Caco-2 (cell line): Measurements from ENCODE around the gene WDR36. TPM values are rescaled to one million over a fixed set of nuclear protein-coding genes. Genes with fewer than 3 reads are reported as not detected.

Source experiments
- BruUV-seq: library from RNA; stranded (reverse); fragments of 400-500 nt; replicated peaks from 2 replicates; lab custom pipeline; 2021; lab: Mats Ljungman, UMichigan
- CTCF ChIA-PET: fragments of 300-600 bp; sonication (Branson Sonifier 250); formaldehyde crosslinking; loops from one replicate; lab custom pipeline; 2022; ENCODE audit warnings: antibody characterized with exemption; lab: Charles Lee
- POLR2A ChIA-PET: fragments of 300-600 bp; sonication (Branson Sonifier 250); formaldehyde crosslinking; loops from one replicate; lab custom pipeline; 2022; ENCODE audit warnings: antibody characterized with exemption; lab: Charles Lee
- DNase-seq, 2 experiments: peaks; one replicate each; pipeline versions ENCODE4 v3.0.0 to v3.0.0-alpha.2; 2020 to 2022
- H3K27me3 ChIP-seq: replicated peaks from 2 replicates; pipeline ENCODE4 v1.6.0; 2011; ENCODE audit warnings: low read length; ENCODE audit not compliant: control insufficient read depth, insufficient read depth
- H3K36me3 ChIP-seq: 2 replicates; pipeline ENCODE4 v1.5.1; 2011; ENCODE audit warnings: low read length; ENCODE audit not compliant: control insufficient read depth, insufficient read depth
- H3K4me1 ChIP-seq: fragments of 250-450 bp; sonication (Bioruptor Pico); 2 replicates; pipeline ENCODE4 v1.5.1; 2020; ENCODE audit warnings: mild to moderate bottlenecking
- H3K4me3 ChIP-seq: 2 replicates; pipeline ENCODE4 v1.5.1; 2011; ENCODE audit warnings: low read depth, mild to moderate bottlenecking, control low read depth, low read length
- H3K9me3 ChIP-seq: fragments of 250-450 bp; sonication (Bioruptor Pico); 2 replicates; pipeline ENCODE4 v1.5.1; 2020; ENCODE audit warnings: mild to moderate bottlenecking, moderate library complexity
- H3K27ac Mint-ChIP-seq: one replicate; pipeline ENCODE4 v1.8.0; 2022; ENCODE audit warnings: mixed read lengths; ENCODE audit not compliant: unreplicated experiment
- H3K27me3 Mint-ChIP-seq: one replicate; pipeline ENCODE4 v1.8.0; 2022; ENCODE audit warnings: mixed read lengths; ENCODE audit not compliant: insufficient read depth, unreplicated experiment
- H3K36me3 Mint-ChIP-seq: one replicate; pipeline ENCODE4 v1.8.0; 2022; ENCODE audit warnings: mild to moderate bottlenecking, mixed read lengths; ENCODE audit not compliant: insufficient read depth, unreplicated experiment
- H3K4me1 Mint-ChIP-seq: one replicate; pipeline ENCODE4 v1.8.0; 2022; ENCODE audit warnings: low read depth, mixed read lengths; ENCODE audit not compliant: unreplicated experiment
- H3K4me3 Mint-ChIP-seq: one replicate; pipeline ENCODE4 v1.8.0; 2022; ENCODE audit warnings: mild to moderate bottlenecking, moderate library complexity, mixed read lengths; ENCODE audit not compliant: unreplicated experiment
- H3K9me3 Mint-ChIP-seq: one replicate; pipeline ENCODE4 v1.8.0; 2022; ENCODE audit warnings: mixed read lengths; ENCODE audit not compliant: unreplicated experiment
- intact Hi-C: fragments of 100-400 bp; cut with micrococcal nuclease; formaldehyde crosslinking; loops from one replicate; pipeline ENCODE4 v1.10.0; 2022; ENCODE audit not compliant: unreplicated experiment
- total RNA-seq: library from RNA; stranded (reverse); gene quantifications from 2 replicates; pipeline ENCODE4 v1.2.3, GENCODE V29; 2022
- TF ChIP-seq, protein P1 (sequence below), 2 experiments: fragments of 200-600 bp in 1 of 2; IDR thresholded peaks; 1 replicate in 1 of 2; 2 replicates in 1 of 2; pipeline versions ENCODE4 v1.5.1 to v1.8.0; 2011 to 2022; ENCODE audit warnings: antibody characterized with exemption in 1 of 2, control low read depth in 1 of 2, inconsistent platforms in 1 of 2, low read depth in 1 of 2, low read length in 1 of 2, mild to moderate bottlenecking in 1 of 2, moderate library complexity in 1 of 2; ENCODE audit not compliant: insufficient read depth in 1 of 2, severe bottlenecking in 1 of 2, unreplicated experiment in 1 of 2

Gene WDR36
- total RNA-seq, 1 experiment from 2014 or later = 33.5 TPM

DNA sequence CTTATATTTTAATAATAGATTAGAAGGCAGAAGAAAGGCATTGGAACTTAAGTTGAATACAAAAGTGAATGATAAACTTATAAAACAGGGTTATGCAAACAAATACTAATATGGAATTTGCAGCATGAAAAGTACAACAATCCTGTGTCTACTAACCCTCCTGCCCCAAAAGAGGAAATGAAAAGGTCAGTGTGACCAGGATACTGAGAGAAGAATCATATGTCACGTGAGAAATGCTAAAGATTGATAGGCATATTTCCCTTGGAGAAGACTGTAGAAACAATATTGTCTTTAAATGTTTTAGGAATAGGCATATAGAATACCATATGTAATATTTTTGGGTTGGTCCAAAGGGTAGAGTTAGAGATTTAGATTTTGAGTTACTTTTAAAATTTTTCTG is 3.8 kb downstream of the WDR36 start:
- CTCF ChIA-PET = no interaction called here

DNA sequence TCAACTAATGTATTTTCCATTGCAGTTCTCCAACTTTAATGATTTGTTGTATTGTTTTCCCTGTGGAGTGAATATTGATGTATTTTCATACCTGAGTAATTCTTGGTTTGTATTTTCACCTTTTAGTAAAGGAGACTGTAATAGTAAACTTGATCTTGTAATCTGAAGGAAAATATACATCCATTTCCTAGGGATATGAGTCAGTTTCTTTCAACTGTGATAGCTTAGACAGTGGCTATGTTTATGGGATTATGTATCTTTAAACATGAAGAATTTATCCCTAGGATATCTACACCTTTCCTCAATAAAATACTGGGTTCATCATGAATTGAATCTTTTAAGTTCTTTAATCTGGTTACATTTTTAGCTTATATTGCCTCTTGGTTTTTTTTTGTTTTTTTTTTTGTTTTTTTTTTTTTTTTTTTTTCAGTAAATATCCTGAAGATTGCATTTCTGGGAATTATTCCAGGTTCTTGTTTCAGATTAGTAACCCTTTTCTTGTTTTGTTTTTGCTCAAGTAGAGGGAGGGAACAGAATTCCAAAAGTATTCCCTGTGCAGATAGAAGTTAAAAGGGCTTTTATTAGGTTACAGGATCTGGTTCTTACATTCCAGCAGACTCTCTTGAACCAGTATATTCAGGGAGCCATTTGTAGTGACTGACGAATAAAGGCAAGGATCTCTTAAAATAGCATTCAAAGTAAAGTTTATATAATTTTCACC is 7.1 kb downstream of the WDR36 start:
- no TSS peak for BruUV-seq
- H3K27ac Mint-ChIP-seq = no peak overlapping the region
- DNase-seq = no peak
- peaks cover 43% of the 10 kb centered on the region for H3K36me3 Mint-ChIP-seq
- no peaks in the 10 kb centered on the region for H3K36me3 ChIP-seq
- ChIA-PET POLR2A (no interaction called here), CTCF (no interaction called here)
- no peaks in the 10 kb centered on the region for H3K9me3 Mint-ChIP-seq
- H3K27me3 ChIP-seq = no peaks in the 10 kb centered on the region
- H3K4me3 ChIP-seq = no peak overlapping the region
- TF ChIP-seq, protein P1, sequence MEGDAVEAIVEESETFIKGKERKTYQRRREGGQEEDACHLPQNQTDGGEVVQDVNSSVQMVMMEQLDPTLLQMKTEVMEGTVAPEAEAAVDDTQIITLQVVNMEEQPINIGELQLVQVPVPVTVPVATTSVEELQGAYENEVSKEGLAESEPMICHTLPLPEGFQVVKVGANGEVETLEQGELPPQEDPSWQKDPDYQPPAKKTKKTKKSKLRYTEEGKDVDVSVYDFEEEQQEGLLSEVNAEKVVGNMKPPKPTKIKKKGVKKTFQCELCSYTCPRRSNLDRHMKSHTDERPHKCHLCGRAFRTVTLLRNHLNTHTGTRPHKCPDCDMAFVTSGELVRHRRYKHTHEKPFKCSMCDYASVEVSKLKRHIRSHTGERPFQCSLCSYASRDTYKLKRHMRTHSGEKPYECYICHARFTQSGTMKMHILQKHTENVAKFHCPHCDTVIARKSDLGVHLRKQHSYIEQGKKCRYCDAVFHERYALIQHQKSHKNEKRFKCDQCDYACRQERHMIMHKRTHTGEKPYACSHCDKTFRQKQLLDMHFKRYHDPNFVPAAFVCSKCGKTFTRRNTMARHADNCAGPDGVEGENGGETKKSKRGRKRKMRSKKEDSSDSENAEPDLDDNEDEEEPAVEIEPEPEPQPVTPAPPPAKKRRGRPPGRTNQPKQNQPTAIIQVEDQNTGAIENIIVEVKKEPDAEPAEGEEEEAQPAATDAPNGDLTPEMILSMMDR (IDR thresholded peaks at IDR 0.05; ENCODE audit: insufficient read depth in 1 of 2, low read depth in 1 of 2, low read length in 1 of 2, severe bottlenecking in 1 of 2, unreplicated experiment in 1 of 2) = no peak
- intact Hi-C loops = no loop called here
- no peaks in the 10 kb centered on the region for H3K4me1 ChIP-seq
- no peaks in the 10 kb centered on the region for H3K9me3 ChIP-seq
- no peaks in the 10 kb centered on the region for H3K27me3 Mint-ChIP-seq
- H3K4me1 Mint-ChIP-seq = no peaks in the 10 kb centered on the region
- H3K4me3 Mint-ChIP-seq = no peak overlapping the region

More for the DNA sequence above, 3.8 kb downstream of the WDR36 start:
- H3K4me3 Mint-ChIP-seq = no peak overlapping the region
- TF ChIP-seq, protein P1 (IDR thresholded peaks at IDR 0.05; ENCODE audit: insufficient read depth in 1 of 2, low read depth in 1 of 2, low read length in 1 of 2, severe bottlenecking in 1 of 2, unreplicated experiment in 1 of 2) = no peak
- no peak overlapping the region for H3K4me3 ChIP-seq
- peaks cover 30% of the 10 kb centered on the region for H3K36me3 Mint-ChIP-seq
- no peaks in the 10 kb centered on the region for H3K9me3 ChIP-seq
- peaks cover 2% of the 10 kb centered on the region for H3K27me3 Mint-ChIP-seq
- H3K4me1 Mint-ChIP-seq = peaks cover 13% of the 10 kb centered on the region
- H3K9me3 Mint-ChIP-seq = no peaks in the 10 kb centered on the region
- BruUV-seq = no TSS peak
- H3K4me1 ChIP-seq = peaks cover 13% of the 10 kb centered on the region
- H3K27ac Mint-ChIP-seq = no peak overlapping the region
- H3K36me3 ChIP-seq = no peaks in the 10 kb centered on the region
- H3K27me3 ChIP-seq = no peaks in the 10 kb centered on the region
- intact Hi-C loops = no loop called here
- POLR2A ChIA-PET = no interaction called here
- DNase-seq = no peak

GRCh38 chr5:111106320-111106948 is 14.3 kb downstream of the WDR36 start:
- Histone ChIP-seq H3K36me3 (no peaks in the 10 kb centered on the region), H3K9me3 (no peaks in the 10 kb centered on the region), H3K27me3 (no peaks in the 10 kb centered on the region), H3K4me3 (no peak overlapping the region), H3K4me1 (no peaks in the 10 kb centered on the region)
- CTCF ChIA-PET = no interaction called here
- Mint-ChIP-seq H3K4me3 (no peak overlapping the region), H3K4me1 (no peaks in the 10 kb centered on the region), H3K27me3 (no peaks in the 10 kb centered on the region), H3K36me3 (peaks cover 44% of the 10 kb centered on the region), H3K27ac (no peak overlapping the region), H3K9me3 (no peaks in the 10 kb centered on the region)
- DNase-seq = no peak
- intact Hi-C loops = no loop called here
- POLR2A ChIA-PET = no interaction called here
- no TSS peak for BruUV-seq
- TF ChIP-seq, protein P1 (IDR thresholded peaks at IDR 0.05; ENCODE audit: insufficient read depth in 1 of 2, low read depth in 1 of 2, low read length in 1 of 2, severe bottlenecking in 1 of 2, unreplicated experiment in 1 of 2) = no peak
